ENCODE measurements around the gene RBMS1. TPM values are rescaled to one million over a fixed set of nuclear protein-coding genes. Genes with fewer than 3 reads are reported as not detected.

The RBMS1 gene
- polyA plus RNA-seq, 1 experiment = 107 TPM

DNA sequence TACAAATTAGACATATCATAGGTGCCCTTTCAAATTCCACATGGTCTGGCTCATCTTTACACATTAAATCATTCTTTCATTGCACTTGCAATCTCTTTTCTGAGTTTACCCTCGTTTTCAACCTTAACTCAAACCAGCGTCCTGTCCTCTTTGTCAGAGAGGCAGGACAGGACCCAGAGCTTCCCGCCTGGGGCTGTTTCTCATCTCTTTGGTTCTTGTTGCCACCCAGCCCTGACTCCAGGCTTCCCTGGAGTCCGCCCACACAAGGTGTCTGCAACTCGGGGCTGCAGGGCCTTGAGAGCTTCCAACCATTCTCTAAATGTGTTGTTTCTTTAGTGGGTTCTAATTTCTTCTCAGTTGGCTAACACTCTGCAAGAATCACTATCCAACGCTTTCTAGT, 24.4 kb downstream of the RBMS1 start:
- ChIA-PET CTCF (interaction anchor here (1.0 to 1.6 kb wide), 2 partner anchors 199 to 595 kb away, joined by 4 read pairs; no protein-coding TSS in a partner anchor), POLR2A (no interaction called here)
- no peak for DNase-seq (ENCODE audit: low read depth, low spot score)
- TF ChIP-seq, protein P1, sequence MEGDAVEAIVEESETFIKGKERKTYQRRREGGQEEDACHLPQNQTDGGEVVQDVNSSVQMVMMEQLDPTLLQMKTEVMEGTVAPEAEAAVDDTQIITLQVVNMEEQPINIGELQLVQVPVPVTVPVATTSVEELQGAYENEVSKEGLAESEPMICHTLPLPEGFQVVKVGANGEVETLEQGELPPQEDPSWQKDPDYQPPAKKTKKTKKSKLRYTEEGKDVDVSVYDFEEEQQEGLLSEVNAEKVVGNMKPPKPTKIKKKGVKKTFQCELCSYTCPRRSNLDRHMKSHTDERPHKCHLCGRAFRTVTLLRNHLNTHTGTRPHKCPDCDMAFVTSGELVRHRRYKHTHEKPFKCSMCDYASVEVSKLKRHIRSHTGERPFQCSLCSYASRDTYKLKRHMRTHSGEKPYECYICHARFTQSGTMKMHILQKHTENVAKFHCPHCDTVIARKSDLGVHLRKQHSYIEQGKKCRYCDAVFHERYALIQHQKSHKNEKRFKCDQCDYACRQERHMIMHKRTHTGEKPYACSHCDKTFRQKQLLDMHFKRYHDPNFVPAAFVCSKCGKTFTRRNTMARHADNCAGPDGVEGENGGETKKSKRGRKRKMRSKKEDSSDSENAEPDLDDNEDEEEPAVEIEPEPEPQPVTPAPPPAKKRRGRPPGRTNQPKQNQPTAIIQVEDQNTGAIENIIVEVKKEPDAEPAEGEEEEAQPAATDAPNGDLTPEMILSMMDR (IDR thresholded peaks at IDR 0.05; ENCODE audit: low read depth, low read length) = no peak
- Histone ChIP-seq H3K27ac (ENCODE audit: low read depth, low read length) (no peak overlapping the region), H3K27me3 (ENCODE audit: control insufficient read depth, insufficient read depth, low read length) (no peaks in the 10 kb centered on the region), H3K4me3 (ENCODE audit: low read depth, low read length) (no peak overlapping the region), H3K9me3 (ENCODE audit: control insufficient read depth, insufficient read depth, low read length) (no peaks in the 10 kb centered on the region)

DNA sequence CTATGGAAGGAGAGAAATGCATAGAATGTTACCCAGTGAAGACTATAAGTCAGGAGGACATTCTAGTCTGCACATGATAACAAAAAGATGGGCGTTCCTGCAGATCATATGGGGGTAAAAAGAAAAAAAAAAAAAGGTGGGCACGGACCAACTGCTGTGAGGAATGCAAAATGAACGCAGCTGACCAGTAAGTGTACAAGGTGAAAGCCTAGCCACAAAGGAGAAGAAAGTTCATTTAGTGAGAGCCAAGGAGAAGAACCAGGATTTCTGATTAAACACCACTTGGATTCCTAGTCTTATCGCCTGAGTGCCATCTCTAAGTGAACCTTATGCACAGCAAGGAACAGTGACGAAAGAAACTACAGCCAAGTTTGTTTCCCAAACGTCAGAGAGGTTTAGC, 26.5 kb downstream of the RBMS1 start:
- H3K9me3 ChIP-seq (ENCODE audit: control insufficient read depth, insufficient read depth, low read length) = no peaks in the 10 kb centered on the region
- CTCF ChIA-PET = interaction anchor here (0.6 kb wide), 1 partner anchor 38 kb away, joined by 4 read pairs; no protein-coding TSS in a partner anchor

DNA sequence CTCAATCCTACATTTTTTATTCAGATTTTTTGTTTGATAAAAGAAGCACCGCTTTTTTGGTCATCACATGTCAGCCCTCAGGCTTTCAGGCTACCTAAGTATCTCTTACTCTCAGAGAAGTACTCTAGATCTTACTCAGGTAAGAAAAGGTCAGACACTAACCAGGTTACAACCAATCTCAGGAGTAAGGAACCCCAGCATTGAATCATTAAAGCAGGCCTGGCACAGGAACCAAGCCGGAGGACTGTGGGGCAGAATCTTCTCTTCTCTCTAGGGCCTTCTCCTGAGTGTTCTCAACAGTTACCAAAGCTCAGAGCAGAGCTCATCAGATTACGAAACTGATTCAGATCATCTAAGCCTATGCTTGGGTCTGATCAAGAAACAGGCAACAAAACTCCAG, 28.2 kb downstream of the RBMS1 start:
- Histone ChIP-seq H3K27ac (ENCODE audit: low read depth, low read length) (no peak overlapping the region), H3K4me3 (ENCODE audit: low read depth, low read length) (no peak overlapping the region), H3K9me3 (ENCODE audit: control insufficient read depth, insufficient read depth, low read length) (no peaks in the 10 kb centered on the region), H3K27me3 (ENCODE audit: control insufficient read depth, insufficient read depth, low read length) (no peaks in the 10 kb centered on the region)
- no peak for DNase-seq (ENCODE audit: low read depth, low spot score)
- CTCF ChIA-PET = no interaction called here
- POLR2A ChIA-PET = no interaction called here
- TF ChIP-seq, protein P1 (IDR thresholded peaks at IDR 0.05; ENCODE audit: low read depth, low read length) = no peak

More for the DNA sequence above, 26.5 kb downstream of the RBMS1 start:
- TF ChIP-seq, protein P1 (IDR thresholded peaks at IDR 0.05; ENCODE audit: low read depth, low read length) = no peak
- POLR2A ChIA-PET = no interaction called here
- H3K27ac ChIP-seq (ENCODE audit: low read depth, low read length) = no peak overlapping the region
- H3K4me3 ChIP-seq (ENCODE audit: low read depth, low read length) = no peak overlapping the region
- DNase-seq (ENCODE audit: low read depth, low spot score) = no peak
- H3K27me3 ChIP-seq (ENCODE audit: control insufficient read depth, insufficient read depth, low read length) = no peaks in the 10 kb centered on the region

DNA sequence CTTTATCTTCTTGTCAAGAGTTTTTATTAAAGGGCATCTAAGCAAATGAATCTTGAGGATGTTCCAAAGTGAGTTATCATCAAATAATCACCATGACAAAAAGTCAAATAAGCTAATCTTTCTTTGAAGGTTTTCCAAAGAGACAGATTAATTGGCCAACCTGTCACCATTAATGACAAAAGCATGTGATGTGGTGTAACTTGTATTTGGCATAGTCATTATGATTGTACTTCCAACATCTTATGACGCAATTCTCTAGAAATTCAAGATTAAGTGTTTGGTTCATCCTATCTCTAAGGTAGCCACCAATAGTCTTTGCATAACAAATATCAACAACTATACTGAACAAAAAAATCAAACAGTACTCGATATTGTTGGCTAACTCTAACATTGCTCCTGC, 28.6 kb downstream of the RBMS1 start:
- Histone ChIP-seq H3K9me3 (ENCODE audit: control insufficient read depth, insufficient read depth, low read length) (no peaks in the 10 kb centered on the region), H3K4me3 (ENCODE audit: low read depth, low read length) (no peak overlapping the region), H3K27me3 (ENCODE audit: control insufficient read depth, insufficient read depth, low read length) (no peaks in the 10 kb centered on the region), H3K27ac (ENCODE audit: low read depth, low read length) (no peak overlapping the region)
- POLR2A ChIA-PET = no interaction called here
- TF ChIP-seq, protein P1 (IDR thresholded peaks at IDR 0.05; ENCODE audit: low read depth, low read length) = no peak
- CTCF ChIA-PET = no interaction called here
- DNase-seq (ENCODE audit: low read depth, low spot score) = no peak

DNA sequence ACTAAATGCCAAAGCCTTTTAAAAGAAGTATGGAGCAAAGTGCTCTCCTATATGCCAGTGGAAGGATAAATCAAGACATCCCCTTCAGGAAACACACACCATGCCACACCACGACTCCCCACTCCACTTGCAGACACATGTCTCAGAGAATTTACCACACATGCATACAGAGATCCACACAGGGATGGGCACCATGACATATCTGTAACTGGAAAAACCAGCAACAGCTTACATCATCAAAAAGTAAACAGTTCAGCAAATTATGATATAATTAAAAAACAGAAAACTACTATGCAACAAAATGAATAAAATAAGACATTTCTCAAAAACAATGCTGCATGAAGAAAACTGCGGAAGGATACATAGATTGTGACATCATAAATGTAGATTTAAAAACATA, 29.6 kb downstream of the RBMS1 start:
- ChIA-PET CTCF (no interaction called here), POLR2A (no interaction called here)
- H3K4me3 ChIP-seq (ENCODE audit: low read depth, low read length) = no peak overlapping the region
- DNase-seq (ENCODE audit: low read depth, low spot score) = no peak
- H3K9me3 ChIP-seq (ENCODE audit: control insufficient read depth, insufficient read depth, low read length) = no peaks in the 10 kb centered on the region
- TF ChIP-seq, protein P1 (IDR thresholded peaks at IDR 0.05; ENCODE audit: low read depth, low read length) = no peak
- no peaks in the 10 kb centered on the region for H3K27me3 ChIP-seq (ENCODE audit: control insufficient read depth, insufficient read depth, low read length)
- no peak overlapping the region for H3K27ac ChIP-seq (ENCODE audit: low read depth, low read length)
